ENCODE data around the gene SAT2.
"Not testable (repeated sequence)": the region's sequence is repeated elsewhere in the genome, so short reads cannot be mapped to it uniquely, and the experiment has no call there.

The SAT2 gene

DNA sequence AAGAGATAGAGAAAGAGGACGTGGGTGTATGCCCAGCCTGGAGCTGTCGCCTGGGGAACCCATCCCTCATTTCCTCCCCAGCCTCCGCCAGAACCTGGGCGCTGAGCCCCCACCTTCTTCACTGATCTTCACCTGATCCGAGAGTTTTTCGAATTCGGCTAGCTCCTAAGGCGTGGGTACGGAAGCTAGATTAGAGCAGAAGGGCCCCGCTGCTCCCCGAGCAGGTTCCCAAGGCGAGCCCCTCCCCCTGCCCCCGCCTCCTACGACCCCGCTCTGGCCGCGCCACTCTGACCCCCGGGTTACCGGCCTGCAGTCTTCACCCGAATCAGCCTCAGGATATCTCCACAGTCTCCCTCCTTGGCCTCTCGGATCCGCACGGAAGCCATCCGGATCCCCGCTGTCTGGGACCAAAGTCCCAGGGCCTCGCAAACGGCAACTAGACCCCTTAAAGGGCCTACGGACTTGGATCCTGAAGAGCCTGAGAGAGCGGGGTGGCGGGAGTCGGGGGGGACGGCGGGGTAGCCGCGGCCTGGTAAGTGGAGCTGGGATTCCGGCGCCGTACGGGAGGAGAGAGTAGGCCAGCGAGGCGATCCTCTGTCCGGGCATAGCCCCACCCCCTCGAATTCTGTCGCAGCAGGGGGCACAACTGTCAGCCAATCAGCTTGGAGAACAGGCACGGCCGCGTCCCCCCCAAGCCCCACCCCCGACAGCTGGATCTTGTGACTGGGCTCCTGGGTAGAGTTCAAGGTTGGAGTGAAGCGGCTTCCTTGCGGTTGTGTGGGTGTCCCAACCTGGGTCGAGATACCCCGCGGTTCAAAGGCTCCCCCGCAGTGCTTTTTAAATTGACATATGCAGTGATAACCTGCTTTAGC lies at the start of gene SAT2:
Gene SAT2 (minus strand): TSS at position 572 of the 872 bp plus-strand sequence. CDS start 186 bp downstream, at position 386.
- no peak for FAIRE-seq

- FAIRE-seq: no peak
Measured at GRCh38 chr17:7676533-7676932, 48.9 kb upstream of the SAT2 start.

- no peak for FAIRE-seq
Measured at GRCh38 chr17:7674934-7675333, 47.3 kb upstream of the SAT2 start.

- no peak for FAIRE-seq
Measured at GRCh38 chr17:7673239-7673638, 45.6 kb upstream of the SAT2 start.

DNA sequence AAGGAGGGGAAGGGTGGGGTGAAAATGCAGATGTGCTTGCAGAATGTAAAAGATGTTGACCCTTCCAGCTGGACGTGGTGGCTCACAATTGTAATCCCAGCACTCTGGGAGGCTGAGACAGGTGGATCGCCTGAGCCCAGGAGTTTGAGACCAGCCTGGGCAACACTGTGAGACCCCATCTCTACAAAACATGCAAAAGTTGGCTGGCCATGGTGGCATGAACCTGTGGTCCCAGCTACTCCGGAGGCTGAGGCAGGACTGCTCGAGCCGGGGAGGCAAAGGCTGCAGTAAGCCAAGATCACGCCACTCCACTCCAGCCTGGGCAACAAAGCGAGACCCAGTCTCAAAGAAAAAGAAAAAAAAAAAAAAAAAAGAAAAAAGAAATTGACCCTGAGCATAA lies 40.9 kb upstream of the SAT2 start:
- no peak for FAIRE-seq

DNA sequence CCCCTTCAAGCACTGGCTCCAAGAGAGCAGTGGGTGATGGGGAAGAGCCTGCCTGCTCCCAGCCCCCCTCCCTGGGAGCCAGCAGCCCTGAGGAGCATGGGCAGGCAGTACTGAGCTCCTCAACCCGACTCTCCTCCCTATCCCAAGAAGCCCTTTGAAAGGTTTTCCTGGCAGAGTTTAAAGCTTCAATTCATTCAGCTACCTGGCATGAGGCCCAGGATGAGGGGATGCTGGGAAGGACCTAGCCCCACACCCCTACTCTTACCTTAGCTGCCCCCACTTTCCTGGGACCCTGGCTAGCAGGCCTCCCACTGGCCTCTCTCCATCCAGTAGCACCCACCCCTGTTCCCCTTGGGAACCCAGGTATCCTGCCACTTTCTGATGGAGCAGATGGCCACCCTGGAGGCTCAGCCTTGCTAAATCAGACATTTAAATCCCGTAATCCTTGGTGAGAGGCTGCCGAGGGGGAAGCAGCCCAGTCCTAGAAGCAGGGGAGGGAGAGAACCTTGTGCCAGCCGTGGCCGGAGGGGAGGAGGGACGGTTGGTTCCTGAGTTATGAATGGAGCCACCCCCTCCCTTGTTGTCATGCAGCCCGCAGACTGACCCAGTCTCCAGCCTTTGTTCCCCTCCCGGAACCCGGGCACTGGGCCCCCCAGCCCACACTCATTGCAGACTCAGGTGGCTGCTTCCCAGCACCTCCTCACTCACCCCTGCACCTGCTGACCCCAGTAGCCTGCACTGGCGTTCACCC lies 40.2 kb upstream of the SAT2 start:
- FAIRE-seq: no peak

GRCh38 chr17:7656958-7657609 lies 29.5 kb upstream of the SAT2 start:
- FAIRE-seq: no peak

DNA sequence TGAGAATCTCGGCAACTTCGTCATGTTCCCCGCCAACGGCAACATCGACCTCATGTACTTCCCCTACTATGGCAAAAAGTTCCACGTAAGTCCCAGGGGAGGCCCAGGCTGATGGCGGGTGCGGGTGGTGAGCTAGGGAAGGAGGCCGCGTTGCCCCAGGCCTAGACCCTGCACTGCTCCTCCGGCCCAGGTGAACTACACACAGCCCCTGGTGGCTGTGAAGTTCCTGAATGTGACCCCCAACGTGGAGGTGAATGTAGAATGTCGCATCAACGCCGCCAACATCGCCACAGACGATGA lies 27.9 kb upstream of the SAT2 start:
- FAIRE-seq: no peak

GRCh38 chr17:7654832-7655540 lies 27.4 kb upstream of the SAT2 start:
- FAIRE-seq: no peak

GRCh38 chr17:7652388-7653356 lies 25.1 kb upstream of the SAT2 start:
- no peak for FAIRE-seq

DNA sequence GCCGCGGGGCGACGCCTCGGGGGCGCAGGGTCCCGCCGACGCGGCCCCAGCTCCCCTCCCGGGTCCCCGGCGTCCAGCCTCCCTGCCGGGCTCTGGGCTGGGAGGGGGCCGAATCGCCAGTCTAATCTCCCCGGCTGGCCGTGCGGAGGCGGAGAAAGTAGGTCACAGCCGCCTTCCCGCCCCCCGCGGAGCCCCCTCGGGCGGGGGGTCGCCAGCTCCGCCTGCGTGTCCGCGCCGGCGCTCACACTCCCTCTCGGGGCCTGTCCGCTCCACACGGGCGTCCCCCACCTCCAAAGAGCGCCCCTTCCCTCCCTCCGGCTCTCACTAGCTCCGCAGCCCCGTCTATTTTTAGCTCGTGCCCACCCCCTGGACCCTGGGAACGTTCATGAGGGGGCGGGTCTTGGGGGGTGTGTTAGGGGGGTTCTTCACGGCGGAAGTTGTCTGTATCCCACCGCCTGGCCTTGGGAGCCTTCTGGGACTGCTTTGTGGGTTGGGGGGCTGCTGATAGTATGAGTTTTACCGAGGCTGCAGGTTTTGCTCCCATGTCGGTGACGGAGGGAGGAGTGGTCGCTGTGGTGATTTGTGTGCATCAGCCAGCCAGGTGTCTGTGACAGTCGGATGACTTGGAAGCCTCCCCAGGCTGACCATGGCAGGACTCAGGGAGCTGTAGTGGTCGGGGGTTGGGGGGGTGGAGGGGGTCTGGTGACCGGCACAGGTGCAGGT lies 24.2 kb upstream of the SAT2 start:
- FAIRE-seq: no peak

DNA sequence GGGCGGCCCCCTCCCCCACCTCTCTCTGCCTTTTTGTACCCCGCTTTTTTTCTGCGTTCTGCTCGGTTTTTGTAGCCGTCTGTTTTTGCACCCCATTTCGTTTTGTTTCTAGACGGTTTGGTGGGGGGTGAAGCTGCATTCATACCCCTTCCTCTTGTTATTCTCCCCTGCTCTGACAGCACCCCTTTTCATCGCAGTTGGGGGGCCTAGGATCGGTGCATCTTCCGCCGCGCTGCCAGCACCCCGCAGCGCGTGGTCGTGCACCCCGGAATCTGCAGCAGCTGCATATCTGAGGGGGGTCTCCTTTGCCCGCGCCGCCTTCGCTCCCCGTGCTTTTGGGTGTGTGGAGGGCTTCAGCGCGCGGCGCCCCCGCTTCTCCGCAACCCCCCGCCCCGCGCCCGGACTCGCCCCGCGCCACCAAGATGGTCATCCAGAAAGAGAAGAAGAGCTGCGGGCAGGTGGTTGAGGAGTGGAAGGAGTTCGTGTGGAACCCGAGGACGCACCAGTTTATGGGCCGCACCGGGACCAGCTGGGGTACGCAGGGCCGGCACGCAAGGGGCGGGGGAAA lies 23.6 kb upstream of the SAT2 start:
- no peak for FAIRE-seq

DNA sequence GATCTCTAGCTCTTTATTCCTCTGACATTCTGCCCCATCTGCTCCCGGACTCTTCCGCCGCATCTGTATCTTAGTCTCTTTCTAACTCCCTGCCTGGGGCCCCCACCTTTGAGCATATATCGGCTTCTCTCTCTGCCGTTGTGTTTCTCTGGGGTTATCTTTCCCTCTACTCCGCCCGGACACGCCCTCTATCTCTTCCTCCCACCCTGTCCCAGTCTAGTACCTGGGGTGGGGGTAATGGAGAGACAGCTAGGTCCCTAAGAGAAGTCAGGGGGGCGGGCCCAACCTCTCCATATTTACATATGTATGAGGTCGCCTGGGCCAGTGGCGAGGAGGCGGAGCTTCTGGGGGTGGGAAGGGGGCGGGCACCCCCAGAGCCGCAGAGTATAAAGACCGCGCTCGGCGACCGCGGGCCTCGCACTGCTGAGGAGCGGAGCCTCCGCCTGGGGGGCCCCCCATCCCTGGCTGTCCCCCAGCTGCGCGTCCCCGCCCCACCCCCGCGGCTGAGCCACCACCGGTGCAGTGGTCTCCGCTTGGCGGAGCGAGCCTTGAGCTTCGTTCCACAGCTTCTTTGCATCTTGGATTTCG lies 23.0 kb upstream of the SAT2 start, which contains the start of gene ATP1B2:
Gene ATP1B2 (plus strand): TSS at position 418 of the 588 bp plus-strand sequence. CDS start 593 bp downstream, outside the sequence.
- FAIRE-seq: no peak

- no peak for FAIRE-seq
Measured at GRCh38 chr17:7647018-7647417, 19.4 kb upstream of the SAT2 start.

DNA sequence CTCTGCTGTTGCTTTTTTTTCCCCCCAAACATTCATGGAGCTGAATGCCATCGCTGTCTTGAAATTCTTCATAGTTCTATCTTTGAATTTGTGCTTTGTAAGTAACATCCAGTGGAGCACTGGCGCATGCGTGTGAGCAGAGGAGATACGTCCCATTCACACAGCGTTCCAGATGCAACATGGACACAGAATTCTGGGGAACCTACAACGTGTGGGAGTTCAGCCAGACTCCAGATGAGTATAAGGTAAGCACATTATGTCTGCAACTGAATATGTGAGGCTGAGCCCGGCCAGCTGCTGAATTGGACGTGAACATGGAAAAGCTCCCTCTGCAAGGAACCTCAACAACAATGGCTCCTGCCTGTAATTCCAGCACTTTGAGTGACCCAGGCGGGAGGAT lies 18.8 kb upstream of the SAT2 start:
- no peak for FAIRE-seq

DNA sequence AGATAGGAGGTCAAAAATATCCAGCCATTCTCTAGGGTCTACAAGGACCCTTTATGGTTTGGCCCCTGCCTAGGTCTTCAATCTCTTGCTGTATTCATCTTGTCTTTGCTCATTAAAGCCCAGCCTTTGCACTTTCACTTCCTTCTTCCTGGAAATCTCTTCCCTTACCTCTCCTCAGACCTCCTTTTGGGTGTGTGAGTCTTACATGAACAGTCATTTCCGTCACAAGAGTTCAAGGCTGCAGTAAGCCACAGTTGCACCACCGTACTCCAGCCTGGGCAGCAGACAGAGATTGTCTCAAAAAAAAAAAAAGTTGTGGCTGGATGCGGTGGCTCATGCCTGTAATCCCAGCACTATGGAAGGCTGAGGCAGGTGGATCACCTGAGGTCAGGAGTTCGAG lies 17.2 kb upstream of the SAT2 start:
- FAIRE-seq: no peak

- FAIRE-seq: not testable (repeated sequence)
Measured at GRCh38 chr17:7641635-7642034, 14.0 kb upstream of the SAT2 start.

DNA sequence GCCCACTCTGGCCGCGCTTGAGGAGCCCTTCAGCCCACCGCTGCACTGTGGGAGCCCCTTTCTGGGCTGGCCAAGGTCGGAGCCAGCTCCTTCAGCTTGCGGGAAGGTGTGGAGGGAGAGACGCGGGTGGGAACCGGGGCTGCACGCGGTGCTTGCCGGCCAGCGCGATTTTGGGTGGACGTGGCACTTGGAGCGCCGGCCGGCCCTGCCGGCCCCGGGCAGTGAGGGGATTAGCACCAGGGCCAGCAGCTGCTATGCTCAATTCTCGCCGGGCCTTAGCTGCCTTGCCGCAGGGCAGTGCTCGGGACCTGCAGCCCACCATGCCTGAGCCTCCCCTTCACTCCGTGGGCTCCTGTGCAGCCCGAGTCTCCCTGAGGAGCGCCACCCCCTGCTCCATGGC lies 13.2 kb upstream of the SAT2 start:
- FAIRE-seq: no peak

GRCh38 chr17:7636163-7636562 lies 8.5 kb upstream of the SAT2 start:
- no peak for FAIRE-seq

GRCh38 chr17:7634384-7634783 lies 6.8 kb upstream of the SAT2 start:
- FAIRE-seq: no peak
